ENCODE measurements around the gene RALGPS1.

The RALGPS1 gene

DNA sequence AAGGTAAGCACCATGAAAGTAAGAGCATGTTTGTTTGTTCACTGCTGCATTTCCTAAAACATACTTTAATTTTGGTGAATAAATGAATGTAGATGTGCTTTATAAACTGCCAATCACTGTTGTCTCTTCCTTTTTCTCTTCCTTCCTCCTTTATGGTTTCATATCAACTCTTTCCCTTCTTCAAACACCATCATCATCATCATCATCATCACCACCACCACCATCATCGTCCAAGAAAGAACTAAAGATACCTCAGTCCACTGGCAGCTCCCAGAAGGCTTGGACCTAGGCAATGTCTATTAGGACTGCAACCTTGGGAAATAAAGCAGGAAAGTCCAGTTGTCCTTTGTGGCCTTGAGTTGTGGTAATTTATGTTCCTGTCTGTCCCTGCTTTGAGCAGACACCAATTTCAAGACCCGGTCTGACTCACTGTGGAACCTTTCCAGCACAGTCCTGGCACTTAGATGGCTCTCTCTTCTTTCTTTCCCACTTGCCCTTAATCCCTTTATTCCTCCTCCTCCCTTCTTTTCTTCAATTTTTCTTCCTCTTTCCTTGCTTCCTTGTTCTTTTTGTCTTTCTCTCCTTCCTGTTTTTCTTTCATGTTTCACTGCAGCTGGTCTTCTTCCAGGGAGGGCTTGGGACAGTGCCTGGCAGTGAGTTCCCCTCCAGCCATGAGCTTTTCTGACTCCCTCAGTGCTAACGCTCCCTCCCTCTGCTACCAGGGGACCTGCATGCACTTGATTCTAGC, 108.5 kb downstream of the RALGPS1 start:
- no peak for FAIRE-seq

DNA sequence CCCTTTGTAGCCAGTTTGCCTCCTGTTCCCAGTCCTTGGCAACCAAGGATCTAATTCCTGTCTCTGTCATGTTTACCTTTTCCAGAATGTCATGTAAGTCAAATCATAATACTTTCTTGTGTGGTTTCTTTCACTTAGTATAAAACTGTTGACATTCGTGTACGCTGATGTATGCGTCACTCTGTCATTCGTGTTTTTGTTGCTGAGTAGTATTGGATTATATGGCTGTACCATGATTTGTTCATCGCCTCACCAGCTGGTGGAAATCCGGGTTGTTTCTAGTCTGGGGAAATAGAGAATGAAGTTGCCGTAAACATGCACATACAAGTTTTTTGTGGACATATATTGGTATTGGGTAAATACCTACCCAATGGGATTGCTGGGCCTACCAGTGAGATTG, 110.5 kb downstream of the RALGPS1 start:
- FAIRE-seq, result no peak

DNA sequence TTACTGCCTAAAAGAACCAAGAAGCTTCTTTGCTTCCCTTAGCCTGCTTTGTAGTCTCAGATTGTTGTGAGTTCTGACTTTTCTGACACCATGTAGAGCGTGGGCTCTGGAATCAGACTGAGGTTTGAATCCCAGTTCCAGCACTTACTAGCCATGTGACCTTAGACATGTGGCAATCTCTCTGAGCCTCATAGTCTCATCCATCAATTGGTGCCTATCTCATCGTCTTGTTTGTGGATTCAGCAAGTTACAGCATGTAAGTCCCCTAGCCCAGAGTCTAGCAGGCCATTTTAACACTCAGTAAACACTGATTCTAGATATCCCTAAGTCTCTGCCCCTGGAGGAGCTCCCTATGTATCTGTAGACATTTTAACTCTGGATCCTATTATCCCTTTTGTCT, 113.1 kb downstream of the RALGPS1 start:
- FAIRE-seq, result no peak

DNA sequence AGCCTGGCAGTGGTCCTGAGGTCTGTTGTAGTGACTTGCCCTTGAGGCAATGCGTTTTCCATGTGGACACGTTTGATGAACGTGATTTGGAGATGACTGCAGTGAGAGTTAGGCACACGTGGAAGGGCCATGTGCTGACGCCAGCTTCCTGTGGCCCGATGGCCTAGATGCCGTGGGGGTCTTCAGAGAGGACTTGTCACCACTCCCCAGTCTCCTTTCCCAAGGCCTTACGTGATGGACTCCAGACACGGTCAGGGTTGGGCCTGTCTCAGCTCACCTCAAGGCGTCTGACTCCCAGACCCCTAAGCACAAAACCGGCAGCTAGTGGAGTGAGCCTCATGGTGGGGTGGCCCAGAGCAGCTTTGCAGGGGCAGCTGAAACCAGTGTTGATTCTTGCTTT, 115.0 kb downstream of the RALGPS1 start:
- no peak for FAIRE-seq

DNA sequence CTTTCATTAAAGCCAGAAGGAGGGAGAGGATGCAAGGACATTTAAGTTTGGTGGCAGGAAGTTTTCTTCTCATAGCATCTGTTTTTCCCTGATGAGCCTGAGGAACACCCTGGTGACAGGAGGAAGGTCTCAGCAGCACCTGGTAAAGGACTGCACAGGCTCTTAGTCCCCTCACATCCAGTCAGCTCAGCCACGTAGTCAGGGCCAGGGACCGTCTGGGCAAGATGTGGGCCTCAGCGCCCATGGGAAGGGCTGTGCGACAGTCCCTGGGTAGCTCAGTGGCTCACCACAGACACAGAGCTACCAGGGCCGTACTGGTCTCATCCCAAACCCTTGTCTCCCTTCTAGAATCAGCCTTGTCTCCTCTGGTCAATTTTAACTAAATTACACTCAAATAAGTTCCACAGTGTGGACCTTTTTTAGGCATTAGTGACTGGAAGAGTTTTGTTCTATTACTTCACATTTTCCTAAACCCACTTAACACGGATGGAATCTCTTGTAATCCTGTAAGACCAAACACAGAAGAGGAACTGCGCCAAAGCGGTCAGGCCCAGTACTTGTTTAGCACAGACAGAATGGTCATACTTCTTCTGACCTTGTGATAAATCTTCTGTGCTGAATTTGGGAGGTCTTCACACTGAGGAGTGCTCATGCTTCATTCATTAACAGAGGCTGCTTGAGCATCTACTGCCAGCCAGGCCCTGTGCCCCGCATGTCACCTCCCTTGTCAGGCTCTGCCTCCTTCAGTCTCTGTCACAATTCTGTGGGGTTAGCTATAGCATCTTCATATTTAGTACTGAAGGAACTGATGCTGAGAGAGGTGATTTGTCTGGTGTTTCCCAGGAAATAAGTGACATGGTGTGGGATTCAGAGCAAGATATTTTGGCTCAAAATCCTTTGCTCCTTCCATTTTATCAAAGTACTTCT, 116.5 kb downstream of the RALGPS1 start:
- FAIRE-seq, result no peak

DNA sequence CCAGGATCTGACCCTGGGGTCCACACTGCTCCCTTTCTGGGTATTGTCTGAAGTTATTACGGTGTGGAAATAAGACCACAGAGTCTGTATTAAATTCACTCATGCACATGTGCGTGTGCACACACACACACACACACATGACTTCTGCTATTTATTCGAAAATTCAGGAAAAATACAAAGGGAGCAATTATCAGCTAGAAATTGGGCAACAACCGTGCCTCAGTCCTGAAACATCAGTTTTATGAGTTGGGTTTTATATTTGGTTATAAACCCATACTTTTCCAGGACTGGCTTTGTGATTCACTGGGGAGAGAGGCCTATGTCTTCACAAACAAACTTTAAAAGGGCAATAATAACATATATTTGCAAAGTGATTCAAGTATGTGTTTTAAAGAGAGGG, 117.7 kb downstream of the RALGPS1 start:
- FAIRE-seq, result no peak

DNA sequence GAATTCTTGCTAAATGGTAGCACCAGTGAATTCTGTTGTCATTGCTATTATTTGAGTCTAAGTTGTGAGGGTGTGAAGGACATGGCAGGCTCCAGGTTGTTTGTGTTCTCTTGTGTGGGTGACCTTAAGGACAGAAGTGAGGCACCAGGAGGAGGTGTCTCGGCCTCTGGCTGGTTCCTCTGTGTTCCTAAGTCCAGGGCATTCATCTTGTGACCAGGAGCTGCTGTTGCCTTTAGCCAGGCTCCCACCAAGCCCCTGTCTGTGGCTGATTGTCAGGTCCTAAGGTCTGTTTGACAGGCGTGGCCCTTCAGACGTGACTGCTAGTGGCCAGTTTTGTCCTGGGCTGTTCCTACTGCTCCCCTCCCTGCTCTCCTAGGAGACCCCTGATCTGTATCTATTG, 118.5 kb downstream of the RALGPS1 start:
- no peak for FAIRE-seq

DNA sequence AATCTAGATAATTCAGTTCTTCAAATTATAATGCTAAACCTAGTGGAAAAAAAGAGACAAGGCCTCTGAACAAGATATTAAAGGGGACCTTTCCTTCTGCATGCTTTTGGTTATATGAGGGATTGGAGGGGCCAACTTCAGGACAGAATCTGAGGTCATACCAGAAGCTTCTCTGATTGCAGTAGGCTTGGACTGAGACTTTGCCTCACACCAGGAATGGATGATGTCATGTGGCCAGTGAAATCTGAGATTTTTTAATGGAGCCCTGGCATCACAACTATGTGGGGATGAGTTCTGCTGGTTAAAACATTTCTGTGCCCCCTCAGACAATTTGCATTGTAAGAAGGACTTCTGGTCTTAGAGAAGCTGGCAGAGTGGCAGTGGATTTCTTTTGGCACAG, 119.2 kb downstream of the RALGPS1 start:
- FAIRE-seq, result no peak

DNA sequence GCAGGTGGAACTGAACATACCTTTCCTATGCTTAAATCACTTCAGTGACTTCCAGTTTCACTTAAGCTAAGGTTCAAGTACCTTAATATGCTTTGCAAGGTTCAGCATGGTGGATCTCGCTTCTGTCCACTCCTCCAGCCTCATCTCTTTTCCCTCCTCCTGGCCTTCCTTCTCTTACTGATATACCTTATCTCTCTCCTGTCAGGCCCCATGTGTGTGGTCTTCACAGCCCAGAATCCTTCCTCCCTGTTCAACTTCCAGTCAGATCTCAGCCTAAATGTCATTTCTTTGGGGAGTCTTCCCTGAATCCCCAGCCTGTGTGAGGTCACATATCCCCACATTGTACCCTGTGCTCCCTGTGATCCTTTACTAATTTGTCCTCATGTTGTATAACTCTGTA, 120.1 kb downstream of the RALGPS1 start:
- FAIRE-seq, result no peak

DNA sequence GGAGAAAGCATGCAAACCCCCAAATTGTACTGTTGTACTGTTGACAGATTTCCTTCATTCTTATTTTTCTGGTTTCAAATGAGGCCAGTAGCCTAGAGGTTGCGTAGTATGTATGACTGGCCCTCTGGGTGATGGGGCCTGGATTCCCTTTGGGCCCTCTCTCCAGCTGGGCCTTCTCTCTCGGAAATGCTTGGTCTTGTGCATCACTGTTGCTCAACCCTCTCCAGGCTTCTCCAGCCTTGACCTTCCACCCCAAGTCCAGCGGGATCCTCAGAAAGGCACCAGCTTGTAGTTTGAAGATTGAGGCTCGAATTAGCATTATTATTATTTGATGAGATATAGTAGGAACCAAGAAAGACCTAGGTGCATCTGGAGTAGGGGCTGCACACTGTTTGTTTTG, 120.8 kb downstream of the RALGPS1 start:
- FAIRE-seq, result no peak

DNA sequence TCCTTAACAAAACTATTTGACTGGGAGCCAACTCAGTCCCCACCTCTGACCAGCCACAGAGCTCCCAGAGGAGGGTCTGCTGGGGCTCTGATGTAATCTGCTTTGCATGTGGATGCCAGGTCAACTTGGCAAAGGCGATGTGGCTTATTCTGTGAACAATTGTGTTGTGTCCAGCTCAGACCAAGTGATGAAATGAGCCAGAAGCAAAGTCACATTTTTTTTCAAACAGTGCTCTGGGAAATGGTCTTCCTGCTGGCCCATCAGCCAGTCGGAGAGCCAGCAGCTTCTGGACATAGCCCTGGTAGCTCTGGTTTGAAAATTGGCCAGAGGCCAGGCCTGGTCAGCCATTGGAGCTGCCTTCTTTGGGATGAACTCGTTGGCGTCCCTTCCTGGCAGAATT, 121.4 kb downstream of the RALGPS1 start:
- FAIRE-seq, result no peak

DNA sequence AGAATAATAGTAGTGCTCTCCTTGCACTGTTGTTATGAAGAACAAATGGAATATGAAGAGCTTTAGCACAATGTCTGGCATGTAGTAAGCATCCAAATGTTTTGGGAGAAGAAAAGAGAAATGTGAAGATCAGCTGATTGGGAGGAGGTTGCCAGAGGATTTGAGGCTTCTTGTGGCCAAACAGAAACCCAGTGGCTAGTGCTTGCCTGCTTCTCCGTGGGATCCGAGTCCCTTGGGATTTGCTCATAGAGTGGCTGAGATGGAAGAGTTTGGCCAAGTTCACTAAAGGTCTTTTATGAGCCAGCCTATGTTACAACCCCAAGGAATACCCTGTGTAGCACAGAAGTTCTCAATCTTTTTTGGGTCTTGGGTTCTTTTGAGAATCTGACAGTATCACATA, 121.9 kb downstream of the RALGPS1 start:
- no peak for FAIRE-seq

DNA sequence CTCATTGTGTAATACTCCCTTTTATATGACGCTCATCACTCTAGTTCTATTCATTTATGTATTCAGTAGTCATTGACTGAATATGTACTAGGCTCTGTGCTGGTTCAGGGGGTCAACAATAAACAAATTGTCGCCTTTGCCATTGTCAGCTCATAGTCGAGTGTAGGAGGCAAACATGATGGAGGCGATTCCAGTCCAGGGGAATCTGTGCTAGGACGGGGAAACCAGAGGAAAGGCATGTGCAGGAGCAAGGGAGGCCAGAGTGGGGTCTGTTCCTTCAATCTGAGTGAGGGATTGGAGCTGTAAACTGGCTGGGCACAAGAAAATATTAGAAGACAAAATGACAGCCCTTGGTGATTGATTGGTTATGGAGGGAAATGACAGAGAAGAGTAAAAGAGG, 123.9 kb downstream of the RALGPS1 start:
- FAIRE-seq, result no peak

DNA sequence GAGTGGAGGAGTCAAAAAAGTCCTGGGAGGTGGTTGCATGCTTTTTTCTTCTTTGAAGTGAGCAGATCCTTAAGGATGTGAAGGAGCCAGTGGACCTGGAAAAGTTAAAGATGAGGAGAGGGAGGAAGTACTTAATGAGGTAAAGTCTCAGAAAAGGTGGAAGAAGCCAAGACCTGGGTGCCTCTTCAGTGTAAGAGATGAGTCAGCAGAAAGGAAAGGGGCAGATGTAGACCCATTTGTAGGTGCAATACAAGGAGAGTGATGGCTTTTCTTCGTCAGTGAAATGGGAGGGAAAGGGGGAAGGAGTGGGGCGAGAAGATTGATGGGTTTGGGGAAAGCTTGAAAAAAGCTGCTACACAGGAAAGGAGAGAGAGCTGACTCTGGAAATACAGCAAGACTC, 124.9 kb downstream of the RALGPS1 start:
- FAIRE-seq, result no peak

DNA sequence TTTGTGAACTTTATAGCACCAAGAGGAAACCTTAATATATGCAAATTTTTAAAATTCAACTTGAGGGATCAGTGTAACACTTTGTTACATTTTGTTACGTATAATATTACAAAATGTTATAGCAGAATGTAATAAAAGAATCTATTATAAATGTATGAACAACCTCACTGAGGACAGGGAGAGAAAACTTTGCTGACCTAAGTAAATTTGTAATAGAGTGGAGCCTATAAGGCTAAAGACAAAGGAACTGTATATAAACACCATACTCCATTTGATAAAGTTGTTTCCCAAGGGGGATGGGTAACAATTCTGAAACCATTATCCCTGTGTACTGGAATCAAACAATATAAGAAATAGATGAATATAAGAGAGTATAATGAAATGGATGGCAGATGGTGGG, 130.6 kb downstream of the RALGPS1 start:
- no peak for FAIRE-seq

DNA sequence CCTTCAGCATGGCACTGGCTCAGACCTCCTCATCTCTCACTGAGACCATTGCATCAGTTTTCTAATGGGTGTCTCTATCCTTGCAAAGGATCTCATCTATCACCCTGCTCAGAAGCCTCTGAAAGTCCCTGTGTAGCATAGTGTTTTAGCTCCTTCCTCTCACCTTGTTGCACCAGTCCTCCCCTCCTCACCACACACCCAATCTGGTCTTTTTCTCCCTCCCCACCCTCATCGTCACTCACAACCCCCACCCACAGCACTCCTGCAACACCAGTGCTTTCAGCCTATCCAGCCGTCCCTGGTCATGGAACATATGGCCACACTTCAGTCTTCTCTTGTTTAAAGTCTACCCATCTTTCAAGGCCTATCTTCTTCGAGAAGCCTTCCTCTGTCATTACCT, 133.4 kb downstream of the RALGPS1 start:
- no peak for FAIRE-seq

DNA sequence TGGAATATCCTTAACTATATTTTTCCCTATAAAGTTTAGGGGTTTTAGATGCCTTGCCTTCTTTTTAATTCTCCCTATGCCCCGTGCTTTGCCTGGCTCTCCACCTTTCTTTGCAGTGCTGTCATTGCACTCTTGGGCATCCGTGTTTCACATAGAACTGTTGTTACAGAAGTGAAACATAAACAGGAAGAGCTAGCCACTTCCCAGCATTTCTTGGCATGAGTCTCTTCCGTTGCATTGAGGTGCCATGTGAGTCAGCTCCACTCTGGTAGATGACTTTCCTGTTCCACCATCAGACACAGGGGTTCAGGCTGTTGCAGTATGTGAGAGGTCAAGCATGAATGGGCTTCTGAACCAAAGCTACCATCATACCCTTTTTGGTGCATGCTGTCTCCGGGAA, 134.5 kb downstream of the RALGPS1 start:
- no peak for FAIRE-seq

DNA sequence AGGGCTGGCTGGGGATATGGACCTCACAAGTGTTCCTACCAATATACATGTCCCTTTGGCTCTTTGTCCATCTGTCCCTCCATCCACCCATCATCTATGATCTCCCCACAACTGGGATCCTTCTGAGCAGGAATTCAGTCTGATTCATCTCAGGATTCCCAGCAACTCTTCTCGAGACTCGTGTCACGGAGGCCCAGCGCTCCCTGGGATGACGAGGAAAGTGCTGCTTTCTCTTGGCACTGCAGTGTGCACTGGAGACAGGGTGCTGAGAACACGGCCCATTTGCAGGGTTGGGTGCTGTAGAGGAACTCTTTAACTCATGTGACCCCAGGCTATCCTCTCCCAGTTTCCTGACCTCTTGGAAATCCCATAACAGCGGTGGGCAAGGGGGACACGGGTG, 135.0 kb downstream of the RALGPS1 start:
- no peak for FAIRE-seq

DNA sequence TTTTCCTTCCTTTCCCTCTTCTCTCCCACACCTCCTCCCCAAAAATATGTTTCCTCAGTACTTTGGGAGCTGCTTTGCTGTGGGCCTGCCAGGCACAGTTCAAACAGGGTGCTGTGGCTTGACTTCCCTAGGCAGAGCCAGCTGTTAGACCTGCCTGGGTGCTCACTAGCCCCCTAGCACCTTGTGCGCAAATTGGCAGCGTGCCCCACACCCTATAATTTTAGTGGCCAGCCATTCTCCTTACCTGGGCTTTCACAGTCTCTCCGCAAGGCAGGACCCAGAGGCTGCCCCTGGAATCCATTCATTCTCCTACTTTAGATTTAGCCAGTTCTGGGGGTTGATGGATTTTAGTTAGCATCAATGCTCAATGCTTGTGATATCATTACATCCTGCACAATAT, 135.6 kb downstream of the RALGPS1 start:
- no peak for FAIRE-seq

DNA sequence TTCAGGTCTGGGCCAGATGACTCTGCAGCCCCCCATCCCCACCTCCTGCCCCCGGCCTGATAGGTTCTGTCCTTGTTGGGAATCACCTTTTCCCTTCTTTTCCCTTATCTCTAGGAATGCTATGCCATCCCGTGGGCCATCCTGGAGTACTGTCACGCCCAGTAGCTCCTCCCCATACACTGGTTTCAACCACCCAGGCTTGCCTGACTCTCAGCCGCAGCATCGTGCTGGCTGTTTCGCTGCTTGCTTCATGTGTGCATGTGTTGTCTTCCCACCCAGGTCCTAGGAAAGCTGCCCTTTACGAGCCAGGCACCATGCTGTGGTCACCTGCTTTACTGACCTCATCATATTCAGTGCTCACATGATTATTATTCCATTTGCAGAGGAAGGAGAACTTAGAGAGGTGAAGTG, 136.0 kb downstream of the RALGPS1 start:
- FAIRE-seq, result no peak

DNA sequence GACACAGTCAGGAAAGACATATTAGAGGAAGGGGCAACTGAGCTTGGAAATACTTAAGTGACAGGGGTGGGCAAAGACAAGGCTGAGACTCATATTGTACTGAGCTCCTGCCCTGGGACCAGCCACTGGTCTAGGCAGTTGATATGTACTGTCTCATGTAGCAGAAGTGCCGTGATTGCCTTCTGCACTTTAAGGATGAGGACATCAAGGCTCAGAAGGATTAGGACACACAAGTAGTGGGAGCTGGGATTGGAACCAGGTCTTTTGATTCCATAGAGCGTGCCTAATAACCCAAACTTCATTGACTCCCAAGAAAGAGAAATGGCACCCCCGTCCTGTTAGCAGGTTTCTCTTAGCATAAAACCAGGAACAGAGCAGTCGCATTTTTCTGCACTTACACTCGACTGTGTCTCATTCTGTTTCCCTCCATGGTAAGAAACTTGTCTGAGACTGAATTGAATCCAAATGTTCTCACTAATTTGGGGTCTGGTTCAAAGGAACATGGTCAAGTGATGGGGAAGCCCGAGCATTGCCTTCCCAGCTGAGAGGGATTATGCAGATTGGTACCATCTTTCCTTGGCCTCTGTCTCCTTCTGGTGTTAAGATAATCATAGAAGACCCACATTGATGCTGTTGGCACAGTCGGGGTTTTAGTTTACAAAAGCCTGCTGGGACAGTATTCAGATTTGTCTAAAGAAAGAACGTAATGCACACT, 137.5 kb downstream of the RALGPS1 start:
- no peak for FAIRE-seq

DNA sequence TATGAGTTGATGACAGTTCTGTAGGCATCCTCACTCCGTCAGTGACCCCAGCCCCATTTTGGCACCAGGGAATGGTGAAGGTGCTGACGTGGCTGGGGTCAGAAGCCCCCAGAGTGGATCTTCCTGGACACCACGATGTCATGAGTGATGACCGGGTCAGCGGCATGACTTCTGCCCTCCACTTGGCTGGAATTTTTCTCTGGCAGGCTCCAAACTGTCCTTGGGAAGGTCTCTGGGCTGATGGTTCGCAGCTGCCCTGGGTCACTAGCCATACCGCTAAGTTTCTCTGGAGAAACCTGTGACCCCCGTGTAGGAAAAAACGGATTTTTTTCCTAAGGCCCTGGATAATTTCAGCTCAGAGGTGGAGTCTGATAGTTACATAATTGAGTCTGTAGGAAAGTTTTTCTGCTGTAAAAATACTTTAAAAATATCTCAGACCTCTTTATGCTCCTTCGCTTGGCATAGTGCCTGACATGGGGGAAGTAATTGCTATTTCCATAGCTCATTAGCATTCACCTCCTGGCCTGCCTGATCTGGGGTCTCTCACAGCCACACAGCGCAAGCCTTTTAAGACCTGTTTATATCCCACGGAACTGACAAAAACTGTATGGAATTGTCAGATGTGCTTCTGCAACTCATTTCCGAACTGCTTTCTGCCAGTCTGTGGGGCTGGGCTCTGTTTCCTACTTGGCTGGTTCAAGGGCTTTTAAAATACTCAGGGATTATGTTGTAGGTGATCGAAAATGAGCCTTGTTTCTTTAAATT, 138.7 kb downstream of the RALGPS1 start:
- FAIRE-seq, result no peak

DNA sequence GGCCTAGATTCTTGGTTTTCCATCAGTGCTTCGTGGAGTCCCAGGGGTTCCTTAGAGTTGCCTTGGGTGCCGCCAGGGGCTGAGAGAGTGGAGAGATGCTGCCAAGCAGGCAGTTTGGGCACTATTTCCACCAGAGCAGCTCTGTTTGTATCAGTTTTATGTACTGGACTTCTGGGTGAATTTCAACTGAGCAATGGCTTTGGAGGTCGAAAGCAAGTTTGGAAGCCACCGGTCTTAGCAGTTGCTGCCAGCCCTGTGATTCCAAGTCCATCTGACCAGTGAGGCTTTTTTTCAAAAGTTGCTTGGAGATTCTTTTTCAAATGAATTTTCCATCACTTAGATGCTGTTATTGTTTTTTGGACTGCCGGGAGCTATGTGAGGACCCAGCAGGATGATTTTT, 139.4 kb downstream of the RALGPS1 start:
- no peak for FAIRE-seq

Measured in A204.1 (cell line).